Activated CD4-positive, alpha-beta T cell treated with anti-CD3 and anti-CD28 coated beads, Interleukin-2, Interleukin-4, amounts not matched to agents 100 ng/mL and 50 ng/mL, durations not matched to agents 16 hours and 8 hours (primary cell): ENCODE measurements around the gene BCL6B.

Experiments
- DNase-seq: peaks from one replicate; pipeline ENCODE4 v3.0.0-alpha.2; 2020; ENCODE audit warnings: low spot score

Gene BCL6B

GRCh38 chr17:7010523-7010922 is 12.3 kb upstream of the BCL6B start:
- DNase-seq, result no peak

DNA sequence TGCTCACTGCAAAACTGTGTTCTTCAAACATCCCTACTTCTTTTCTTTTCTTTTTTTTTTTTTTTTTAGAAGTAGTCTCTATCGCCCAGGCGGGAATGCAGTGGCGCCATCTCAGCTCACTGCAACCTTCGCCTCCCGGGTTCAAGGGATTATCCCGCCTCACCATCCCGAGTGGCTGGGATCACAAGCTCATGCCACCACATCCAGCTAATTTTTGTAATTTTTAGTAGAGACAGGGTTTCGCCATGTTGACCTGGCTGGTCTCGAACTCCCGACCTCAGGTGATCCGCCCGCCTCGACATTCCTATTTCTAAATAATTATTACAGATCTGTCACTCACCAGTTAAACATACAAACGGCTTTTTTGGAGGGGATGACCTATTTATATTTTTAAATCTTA is 11.4 kb upstream of the BCL6B start:
- no peak for DNase-seq

- no peak for DNase-seq
Observed at GRCh38 chr17:7011942-7012254, 11.0 kb upstream of the BCL6B start.

- peak; percentile 98 for DNase-seq
Observed at GRCh38 chr17:7014261-7014994, 8.4 kb upstream of the BCL6B start.

- DNase-seq, result peak; percentile 89
Observed at GRCh38 chr17:7014995-7015958, 7.6 kb upstream of the BCL6B start.

- DNase-seq, result no peak
Observed at GRCh38 chr17:7016418-7016817, 6.4 kb upstream of the BCL6B start.

DNA sequence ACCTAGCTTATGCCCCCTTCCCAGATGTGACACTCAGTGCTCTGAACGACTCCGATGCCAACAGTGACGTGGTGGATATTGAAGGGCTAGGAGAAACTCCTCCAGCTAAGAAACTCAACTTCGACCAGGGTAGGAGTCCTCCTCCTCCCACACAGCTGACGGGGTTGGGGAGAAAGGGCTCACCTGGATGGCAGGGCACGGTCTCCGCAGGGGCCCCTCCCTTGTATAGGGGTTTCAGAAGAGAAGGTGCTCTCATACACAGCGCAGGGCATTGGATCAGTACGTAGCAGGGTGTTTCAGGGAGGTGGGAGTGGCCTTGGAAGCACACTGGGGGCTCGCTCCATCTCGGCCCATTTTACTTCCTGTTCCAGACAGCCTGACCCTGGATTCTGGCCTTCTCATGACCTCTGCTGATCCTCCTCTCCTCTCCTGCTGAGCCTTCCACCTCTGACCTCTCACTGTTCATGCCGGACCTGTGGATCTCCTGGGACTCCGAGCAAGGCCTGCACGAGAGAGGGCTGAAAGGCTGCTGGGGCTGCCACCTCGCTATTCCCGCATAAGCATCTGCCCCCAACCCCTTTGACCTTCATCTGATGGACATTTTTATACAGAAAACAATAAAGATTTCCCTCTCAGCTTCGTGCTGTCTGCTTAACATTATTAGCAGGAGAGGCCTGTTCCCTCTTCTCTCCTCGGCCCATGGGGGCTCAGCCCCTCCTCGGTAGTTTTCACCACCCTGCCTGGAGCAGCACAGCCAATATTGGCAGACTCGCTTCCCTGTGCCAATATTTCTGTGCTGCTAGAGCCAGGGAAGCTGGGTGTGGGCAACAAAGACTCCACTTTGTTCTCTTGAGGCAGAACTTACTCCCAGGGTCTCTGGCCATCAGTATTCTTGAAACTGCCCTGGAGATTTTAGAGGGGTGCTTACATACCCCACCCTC is 5.7 kb upstream of the BCL6B start:
- DNase-seq, result no peak

GRCh38 chr17:7017827-7018200 is 5.0 kb upstream of the BCL6B start:
- DNase-seq, result peak; percentile 43

DNA sequence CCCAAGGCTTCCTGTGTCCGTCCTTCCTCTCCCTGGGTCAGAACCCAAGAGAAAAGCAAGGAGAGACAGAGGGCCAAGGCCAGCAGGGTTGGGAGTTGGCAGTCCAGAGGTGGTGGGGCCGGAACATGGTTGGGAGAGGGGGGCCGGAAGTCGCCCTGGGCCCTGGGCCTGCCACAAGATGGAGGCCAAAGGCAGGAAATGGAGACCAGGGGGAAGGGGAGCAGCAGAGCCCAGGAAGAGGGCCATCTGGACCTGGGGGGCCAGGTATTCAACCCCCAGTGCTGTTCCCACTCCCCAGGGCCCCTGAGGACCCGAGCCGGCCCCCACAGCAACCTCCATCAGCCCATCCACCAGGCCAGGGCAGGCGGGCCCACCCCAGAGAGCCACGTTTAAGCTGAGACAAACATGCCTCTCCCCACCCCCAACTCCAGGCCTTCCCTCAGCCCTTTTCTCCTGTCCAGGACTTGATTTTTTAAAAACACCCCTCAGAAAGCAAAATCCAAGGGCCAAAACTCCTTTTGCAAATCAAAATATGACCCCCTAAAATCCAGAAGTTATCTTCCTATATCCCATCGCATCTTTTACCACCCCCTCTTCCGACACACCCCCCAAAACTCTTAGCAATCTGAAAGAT is 4.4 kb upstream of the BCL6B start:
- no peak for DNase-seq

DNA sequence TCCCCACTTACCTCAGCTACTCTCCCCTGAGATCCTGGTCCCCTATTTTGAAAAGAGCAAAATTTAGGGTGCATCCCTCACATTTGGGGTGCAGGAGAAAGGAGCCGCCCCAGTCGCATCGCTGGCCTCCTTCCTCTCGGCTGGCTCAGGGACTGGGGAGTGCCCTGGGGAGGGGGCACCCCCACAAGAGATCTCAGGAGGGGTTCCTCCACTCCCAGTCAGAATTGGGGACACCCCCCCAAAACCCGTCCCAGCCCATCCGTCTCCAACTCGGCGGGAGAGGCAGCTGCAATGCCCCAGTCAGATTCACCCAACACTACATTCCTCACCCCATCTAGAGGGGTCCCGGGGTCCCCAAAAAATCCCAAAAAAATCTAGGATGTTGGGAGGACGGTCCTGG is 3.5 kb upstream of the BCL6B start:
- no peak for DNase-seq

DNA sequence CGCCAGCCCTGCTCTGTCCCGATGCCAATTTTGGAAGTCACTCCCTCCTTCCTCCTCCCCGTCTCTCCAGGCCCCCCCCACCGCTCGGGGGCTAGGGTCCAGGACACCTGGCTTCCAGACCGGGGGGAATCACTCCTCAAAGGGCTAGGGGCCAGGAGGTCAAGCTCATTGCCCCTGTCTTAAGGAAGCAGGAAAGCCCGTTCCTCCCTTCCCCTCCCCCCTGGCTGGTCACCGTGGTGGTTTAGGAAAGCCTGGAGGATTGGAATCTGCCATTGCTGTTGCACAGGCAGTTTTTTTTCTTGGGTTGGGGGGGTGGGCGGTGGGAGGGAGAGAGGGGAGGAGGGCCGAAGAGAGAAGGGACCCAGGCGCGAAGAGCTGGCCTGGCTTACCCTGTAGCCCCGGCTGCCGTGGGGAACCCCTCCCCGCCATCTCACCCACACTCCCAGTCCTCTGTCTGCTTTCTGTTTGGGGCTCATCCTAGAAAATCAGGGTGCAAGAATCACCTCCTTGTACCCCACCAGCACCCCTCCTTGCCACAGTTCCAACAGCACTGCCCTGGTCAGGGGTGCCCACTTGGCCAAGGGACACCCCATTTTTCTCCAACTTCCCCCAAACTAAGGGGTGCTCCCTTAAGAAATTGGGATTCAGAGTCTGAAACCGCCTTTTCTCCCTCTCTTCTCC is 2.9 kb upstream of the BCL6B start:
- DNase-seq, result no peak

- DNase-seq, result no peak
Observed at GRCh38 chr17:7020894-7021664, 1.8 kb upstream of the BCL6B start.

- peak; percentile 83 for DNase-seq
Observed at GRCh38 chr17:7021993-7022778, 664 bp upstream of the BCL6B start.

- peak; percentile 92 for DNase-seq
Observed at GRCh38 chr17:7023576-7024401, 939 bp downstream of the BCL6B start.

GRCh38 chr17:7024402-7024785 is 1.5 kb downstream of the BCL6B start:
- DNase-seq, result no peak

DNA sequence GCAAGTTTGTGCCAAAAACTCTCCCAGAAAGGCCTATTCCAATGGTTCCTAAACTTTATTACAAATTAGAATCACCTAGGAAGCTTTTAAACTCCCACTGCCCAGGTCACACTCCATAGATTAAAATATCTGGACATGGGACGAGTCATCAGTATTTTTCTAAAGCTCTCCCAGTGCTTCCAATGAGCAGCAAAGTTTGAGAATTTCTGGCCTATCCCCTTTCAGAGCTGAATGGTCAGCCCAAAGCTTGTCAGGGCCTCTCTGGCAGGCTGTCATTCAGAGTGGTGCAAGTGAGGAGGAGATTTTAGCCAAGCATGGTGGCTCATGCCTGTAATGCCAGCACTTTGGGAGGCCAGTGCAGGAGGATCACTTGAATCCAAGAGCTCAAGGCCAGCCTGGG is 2.4 kb downstream of the BCL6B start:
- no peak for DNase-seq

- no peak for DNase-seq
Observed at GRCh38 chr17:7026471-7027115, 3.7 kb downstream of the BCL6B start.

DNA sequence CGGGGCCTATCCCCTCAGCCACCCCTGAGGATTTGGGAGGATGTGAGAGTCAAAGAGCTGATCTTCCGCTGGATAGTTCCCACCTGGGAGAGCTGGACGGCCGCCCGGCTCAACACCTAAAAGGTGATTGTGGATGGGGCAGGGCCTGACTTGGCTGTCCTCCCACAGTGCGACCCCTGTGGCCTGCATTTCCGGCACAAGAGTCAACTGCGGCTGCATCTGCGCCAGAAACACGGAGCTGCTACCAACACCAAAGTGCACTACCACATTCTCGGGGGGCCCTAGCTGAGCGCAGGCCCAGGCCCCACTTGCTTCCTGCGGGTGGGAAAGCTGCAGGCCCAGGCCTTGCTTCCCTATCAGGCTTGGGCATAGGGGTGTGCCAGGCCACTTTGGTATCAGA is 4.5 kb downstream of the BCL6B start:
- no peak for DNase-seq
